Testis (tissue), 3 donors: ENCODE measurements around the gene PTPRK. TPM values are rescaled to one million over a fixed set of nuclear protein-coding genes. Genes with fewer than 3 reads are reported as not detected.

Source experiments
- DNase-seq: peaks from one replicate; pipeline ENCODE4 v3.0.0-alpha.2; 2019
- H3K27ac ChIP-seq, 2 donors: fragments of 200-600 bp; sonication (generic); one replicate each; pipeline ENCODE4 v1.5.1; 2019
- H3K27me3 ChIP-seq: fragments of 200-600 bp; sonication (generic); one replicate; pipeline ENCODE4 v1.5.1; 2019
- H3K36me3 ChIP-seq: fragments of 200-600 bp; sonication (generic); one replicate; pipeline ENCODE4 v1.5.1; 2017; ENCODE audit warnings: low read depth; ENCODE audit errors: missing control alignments
- H3K4me1 ChIP-seq: fragments of 200-600 bp; sonication (generic); one replicate; pipeline ENCODE4 v1.5.1; 2019
- H3K4me3 ChIP-seq, 2 donors: fragments of 200-600 bp; sonication (generic); one replicate each; pipeline ENCODE4 v1.5.1; 2017 to 2019
- H3K9me3 ChIP-seq: fragments of 200-600 bp; sonication (generic); one replicate; pipeline ENCODE4 v1.5.1; 2017
- POLR2A ChIP-seq: fragments of 450-650 bp; IDR thresholded peaks from one replicate; pipeline ENCODE4 v1.6.1; 2017; ENCODE audit warnings: antibody characterized with exemption, mild to moderate bottlenecking, moderate library complexity
- WGBS, 2 donors: methylation state at CpG; one replicate each; pipeline ENCODE4 v1.1.5; 2018; 5-methylcytosine and 5-hydroxymethylcytosine counted together
- intact Hi-C: fragments of 100-400 bp; cut with DNase I; formaldehyde crosslinking; loops from one replicate; pipeline ENCODE4 v1.15.1; 2023; ENCODE audit warnings: low total_unique reads
- polyA plus RNA-seq: library from polyadenylated mRNA; stranded (reverse); fragments of 350-450 nt; fragmentation: Illumina TruSeq; extraction: RNeasy Lipid Tissue Mini Kit (QIAGEN cat#74804); gene quantifications from one replicate; pipeline ENCODE4 v1.2.3, GENCODE V29; 2014; ENCODE audit warnings: low read depth, low replicate concordance; ENCODE audit not compliant: insufficient read depth
- total RNA-seq, 2 donors: library from RNA; depleted of rRNA; stranded (reverse); fragments of >200 nt; gene quantifications; one replicate each; pipeline ENCODE4 v1.2.3, GENCODE V29; 2016
- TF ChIP-seq, protein P1 (sequence below), 3 experiments: fragments of 450-650 bp in 2 of 3; fragments of 200-600 bp in 1 of 3; sonication (generic) in 1 of 3; IDR thresholded peaks; one replicate each; pipeline ENCODE4 v1.5.1; 2016 to 2019; ENCODE audit warnings: antibody characterized with exemption in 3 of 3, mild to moderate bottlenecking in 2 of 3, moderate library complexity in 1 of 3

Gene PTPRK
- total and polyA plus RNA-seq, 3 donors from 2014 or later, result 9.1 to 13.3 (median 12.5) TPM

DNA sequence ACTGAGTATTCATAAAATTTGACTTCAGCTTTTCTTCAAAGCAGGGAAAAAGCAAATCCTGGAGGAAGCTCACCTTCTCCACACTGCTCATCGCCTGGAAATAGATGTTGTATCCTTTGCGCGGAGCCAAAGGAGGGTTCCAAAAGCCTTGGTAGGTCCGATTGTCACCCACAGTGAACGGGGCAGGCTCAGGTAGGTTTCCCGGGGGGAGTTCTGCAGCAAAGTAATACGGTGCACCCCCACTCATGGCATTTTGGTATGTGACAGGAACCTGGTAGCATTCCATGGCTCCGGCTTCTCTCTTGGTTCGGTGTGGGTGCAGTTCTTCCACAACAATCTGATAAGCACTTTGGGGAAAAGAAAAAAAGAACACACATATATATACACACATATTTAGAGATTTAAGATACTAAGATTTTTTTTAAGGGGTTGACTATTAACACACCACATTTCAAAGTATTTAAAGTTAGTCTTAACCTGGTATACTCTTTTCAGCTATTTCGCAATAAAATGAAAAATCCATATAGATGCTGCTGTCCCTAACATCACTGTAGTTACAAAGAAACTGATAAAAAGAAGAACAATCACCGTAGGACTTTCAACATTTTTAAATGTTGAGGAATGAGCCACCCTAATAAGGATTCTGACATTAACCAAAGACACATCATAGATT lies 452.8 kb downstream of the PTPRK start:
- DNase-seq, result no peak
- Histone ChIP-seq H3K4me3 (no peak overlapping the region), H3K4me1 (no peaks in the 10 kb centered on the region), H3K27me3 (no peaks in the 10 kb centered on the region), H3K27ac (no peak overlapping the region), H3K36me3 (no peaks in the 10 kb centered on the region), H3K9me3 (no peaks in the 10 kb centered on the region)
- intact Hi-C loops, result no loop called here
- 92 to 94% methylated on average over 11 of the region's 11 CpGs for WGBS, 2 donors
- TF ChIP-seq POLR2A, result no peak
- TF ChIP-seq, protein P1, sequence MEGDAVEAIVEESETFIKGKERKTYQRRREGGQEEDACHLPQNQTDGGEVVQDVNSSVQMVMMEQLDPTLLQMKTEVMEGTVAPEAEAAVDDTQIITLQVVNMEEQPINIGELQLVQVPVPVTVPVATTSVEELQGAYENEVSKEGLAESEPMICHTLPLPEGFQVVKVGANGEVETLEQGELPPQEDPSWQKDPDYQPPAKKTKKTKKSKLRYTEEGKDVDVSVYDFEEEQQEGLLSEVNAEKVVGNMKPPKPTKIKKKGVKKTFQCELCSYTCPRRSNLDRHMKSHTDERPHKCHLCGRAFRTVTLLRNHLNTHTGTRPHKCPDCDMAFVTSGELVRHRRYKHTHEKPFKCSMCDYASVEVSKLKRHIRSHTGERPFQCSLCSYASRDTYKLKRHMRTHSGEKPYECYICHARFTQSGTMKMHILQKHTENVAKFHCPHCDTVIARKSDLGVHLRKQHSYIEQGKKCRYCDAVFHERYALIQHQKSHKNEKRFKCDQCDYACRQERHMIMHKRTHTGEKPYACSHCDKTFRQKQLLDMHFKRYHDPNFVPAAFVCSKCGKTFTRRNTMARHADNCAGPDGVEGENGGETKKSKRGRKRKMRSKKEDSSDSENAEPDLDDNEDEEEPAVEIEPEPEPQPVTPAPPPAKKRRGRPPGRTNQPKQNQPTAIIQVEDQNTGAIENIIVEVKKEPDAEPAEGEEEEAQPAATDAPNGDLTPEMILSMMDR (IDR thresholded peaks at IDR 0.05), result no peak

DNA sequence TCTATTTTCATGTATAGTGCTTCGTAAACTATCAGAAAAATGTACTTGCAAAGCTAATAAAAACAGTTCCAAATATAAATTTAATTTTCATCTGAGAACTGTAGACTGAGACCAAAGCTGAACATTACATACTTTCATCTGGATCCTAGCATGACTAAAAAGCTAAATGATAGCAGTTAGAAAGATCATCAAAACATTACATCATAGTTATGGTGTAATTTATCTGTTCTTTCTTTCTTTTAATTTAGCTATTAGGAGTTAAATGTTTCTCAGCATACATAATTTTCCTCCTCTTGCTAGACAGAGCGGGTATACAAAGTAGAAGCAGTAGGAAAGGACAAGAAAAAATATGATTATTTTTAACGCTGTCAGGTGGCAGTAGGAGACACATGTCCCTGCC lies 455.3 kb downstream of the PTPRK start:
- H3K27me3 ChIP-seq, result no peaks in the 10 kb centered on the region
- intact Hi-C loops, result no loop called here
- no peaks in the 10 kb centered on the region for H3K9me3 ChIP-seq
- no peak for DNase-seq
- TF ChIP-seq, protein P1 (IDR thresholded peaks at IDR 0.05), result no peak
- 95 to 96% methylated on average over 3 of the region's 3 CpGs for WGBS, 2 donors
- no peak overlapping the region for H3K27ac ChIP-seq
- no peaks in the 10 kb centered on the region for H3K4me1 ChIP-seq
- no peaks in the 10 kb centered on the region for H3K36me3 ChIP-seq
- H3K4me3 ChIP-seq, result no peak overlapping the region

DNA sequence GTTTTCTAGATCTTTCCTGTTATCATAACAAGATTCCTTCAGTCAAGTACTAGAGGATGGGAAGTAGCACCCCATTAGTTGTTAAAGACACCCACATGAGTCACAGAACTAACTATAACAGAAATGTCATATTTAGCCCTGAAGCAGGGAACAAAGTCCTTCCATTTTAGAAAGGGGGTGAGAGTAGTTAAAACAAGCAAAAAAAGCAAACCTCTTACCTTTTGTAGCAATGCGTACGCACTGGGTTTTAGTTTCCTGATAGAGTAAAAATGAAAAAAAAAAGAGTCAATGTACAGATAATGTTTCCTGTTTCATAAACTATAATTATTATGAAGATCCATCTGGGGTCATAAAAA lies 455.9 kb downstream of the PTPRK start:
- Histone ChIP-seq H3K27me3 (no peaks in the 10 kb centered on the region), H3K4me3 (no peak overlapping the region), H3K9me3 (no peaks in the 10 kb centered on the region), H3K27ac (no peak overlapping the region), H3K4me1 (no peaks in the 10 kb centered on the region), H3K36me3 (no peaks in the 10 kb centered on the region)
- no peak for TF ChIP-seq POLR2A
- TF ChIP-seq, protein P1 (IDR thresholded peaks at IDR 0.05), result no peak
- DNase-seq, result no peak
- intact Hi-C loops, result no loop called here
- WGBS, 2 donors, result 93 to 100% methylated on average over 2 of the region's 2 CpGs

DNA sequence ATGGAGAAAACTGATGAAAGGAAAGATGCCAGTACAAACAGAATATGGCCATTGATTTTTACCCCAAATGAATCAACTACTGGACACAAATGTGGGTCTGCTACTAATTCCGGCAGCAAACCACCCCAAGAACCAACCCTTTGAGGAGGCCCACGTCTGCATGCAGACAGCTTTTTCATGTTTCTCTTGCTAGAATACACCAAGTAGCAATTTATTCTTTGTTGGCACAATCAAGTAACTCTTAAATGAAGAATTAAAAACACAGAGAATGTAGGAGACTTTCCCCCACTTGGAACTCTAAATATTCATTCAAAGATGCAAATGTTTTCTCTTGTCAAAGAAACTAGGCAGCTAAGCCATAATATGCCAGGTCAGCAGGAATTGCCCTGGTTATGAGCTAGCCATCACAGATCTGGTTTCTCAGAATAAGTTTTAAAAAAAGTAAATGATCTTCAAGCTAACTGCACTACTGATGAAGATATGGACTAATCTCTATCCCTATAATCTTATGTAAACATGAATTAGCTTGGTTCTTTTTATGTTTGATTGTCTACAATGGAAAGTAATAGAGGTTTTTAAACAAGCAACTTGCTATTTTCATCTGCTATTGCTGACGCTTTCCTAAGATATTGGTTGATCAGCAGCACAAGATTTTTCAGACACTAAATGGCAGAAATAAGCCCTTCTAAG lies 456.4 kb downstream of the PTPRK start:
- Histone ChIP-seq H3K36me3 (no peaks in the 10 kb centered on the region), H3K4me3 (no peak overlapping the region), H3K9me3 (no peaks in the 10 kb centered on the region), H3K4me1 (no peaks in the 10 kb centered on the region), H3K27me3 (no peaks in the 10 kb centered on the region), H3K27ac (no peak overlapping the region)
- TF ChIP-seq, protein P1 (IDR thresholded peaks at IDR 0.05), result no peak
- no peak for TF ChIP-seq POLR2A
- intact Hi-C loops, result no loop called here
- 89 to 96% methylated on average over 3 of the region's 3 CpGs for WGBS, 2 donors
- no peak for DNase-seq
